GM19438 (cell line): ENCODE data around the gene USH2A.

ENCODE experiments used
- ATAC-seq: cut with Tn5 transposase; IDR thresholded peaks from one replicate; pipeline ENCODE4 v1.9.1; 2021; ENCODE audit warnings: low read depth; ENCODE audit not compliant: unreplicated experiment

USH2A gene

GRCh38 chr1:215987092-215987875 lies 436.0 kb downstream of the USH2A start:
- no peak for ATAC-seq

DNA sequence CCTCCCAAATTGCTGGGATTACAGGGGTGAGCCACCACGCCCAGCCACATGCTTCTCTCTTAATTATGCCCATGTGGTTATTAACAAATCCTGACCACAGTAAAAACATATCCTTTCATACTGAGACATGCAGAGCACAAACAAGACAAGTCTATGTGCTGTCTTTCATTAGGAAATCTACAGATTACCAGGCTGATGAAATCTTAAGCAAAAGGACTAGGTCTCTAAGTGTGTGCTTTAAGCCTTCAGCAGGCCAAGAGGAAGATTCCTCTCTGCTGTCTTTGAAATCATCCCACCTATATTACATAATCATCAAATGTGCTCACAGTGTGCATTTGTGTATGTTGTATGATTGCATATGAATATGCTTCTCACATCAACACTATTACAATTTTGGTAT lies 436.8 kb downstream of the USH2A start:
- ATAC-seq: no peak

DNA sequence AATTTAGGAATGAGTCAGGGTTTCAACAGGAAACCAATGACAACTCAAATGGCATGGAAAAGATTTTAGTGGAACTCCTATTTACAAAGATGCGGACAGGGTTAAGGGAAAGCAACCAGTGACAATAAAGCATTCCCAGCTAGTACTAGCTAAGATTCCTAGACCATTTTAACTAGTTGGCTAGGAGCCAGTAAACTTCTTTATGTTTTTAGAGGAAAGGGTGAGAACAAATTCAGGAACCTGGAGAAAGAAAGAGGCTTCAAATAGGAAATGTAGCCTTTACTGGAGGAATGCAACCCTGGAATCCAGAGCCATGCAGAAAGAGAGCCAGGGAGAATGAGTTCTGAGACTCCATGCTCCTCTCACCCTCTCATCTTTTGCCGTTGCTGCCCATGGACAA lies 439.6 kb downstream of the USH2A start:
- no peak for ATAC-seq

- no peak for ATAC-seq
Observed at GRCh38 chr1:215971793-215972441, 451.3 kb downstream of the USH2A start.

DNA sequence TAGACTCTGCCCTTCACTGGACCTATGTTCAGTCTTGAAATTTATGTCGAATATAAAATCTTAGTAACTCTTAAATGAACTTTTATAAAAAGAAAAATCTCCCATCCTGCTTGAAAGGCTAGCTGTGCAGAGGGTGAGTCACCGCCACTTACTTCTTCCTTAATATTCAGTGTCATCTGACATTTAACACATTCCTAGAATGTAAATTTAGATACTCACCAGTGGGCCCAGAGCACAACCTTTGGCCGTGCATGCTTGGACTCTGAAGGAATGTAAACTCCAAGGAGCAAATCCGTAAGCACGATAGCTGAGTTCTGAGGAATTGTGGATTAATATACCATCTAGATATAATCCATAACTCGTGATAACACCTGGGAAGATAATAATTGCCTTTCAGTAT lies 452.8 kb downstream of the USH2A start:
- ATAC-seq: no peak

DNA sequence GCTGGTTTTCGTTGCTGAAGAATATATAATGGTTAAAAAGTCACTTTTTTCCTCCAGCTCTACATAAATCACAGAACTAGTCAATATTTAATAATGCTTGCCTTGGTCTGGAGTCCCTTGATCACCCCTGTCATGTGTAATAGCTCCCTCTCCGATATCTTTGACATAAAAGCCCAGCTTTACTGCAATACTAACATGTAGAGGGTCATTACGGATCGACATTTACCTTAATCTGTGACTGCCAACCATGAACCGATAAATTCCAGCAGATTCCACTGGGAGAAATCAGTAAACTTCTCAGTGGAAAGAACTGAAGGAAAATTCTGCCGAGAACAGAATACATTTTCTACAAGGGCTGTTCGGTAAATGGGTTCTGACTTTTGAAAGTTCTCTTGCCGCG lies 459.6 kb downstream of the USH2A start:
- ATAC-seq: no peak

GRCh38 chr1:215963040-215963439 lies 460.2 kb downstream of the USH2A start:
- no peak for ATAC-seq

- no peak for ATAC-seq
Observed at GRCh38 chr1:215958841-215959240, 464.4 kb downstream of the USH2A start.

- no peak for ATAC-seq
Observed at GRCh38 chr1:215957663-215958062, 465.6 kb downstream of the USH2A start.

- ATAC-seq: no peak
Observed at GRCh38 chr1:215932558-215932957, 490.7 kb downstream of the USH2A start.

DNA sequence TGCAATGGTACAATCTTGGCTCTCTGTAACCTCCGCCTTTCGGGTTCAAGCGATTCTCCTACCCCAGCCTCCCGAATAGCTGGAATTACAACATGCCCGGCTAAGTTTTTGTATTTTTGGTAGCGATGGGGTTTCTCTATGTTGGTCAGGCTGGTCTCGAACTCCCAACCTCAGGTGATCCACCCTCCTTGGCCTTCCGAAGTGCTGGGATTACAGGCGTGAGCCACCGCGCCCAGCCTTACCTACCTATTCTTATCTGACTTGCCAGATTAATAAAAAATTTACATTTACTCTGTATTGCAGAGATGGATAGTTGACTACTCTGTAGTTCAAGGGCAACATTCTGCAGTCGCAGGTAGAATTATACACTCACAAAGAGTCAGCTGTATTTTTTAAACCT lies 496.6 kb downstream of the USH2A start:
- no peak for ATAC-seq

GRCh38 chr1:215923129-215923824 lies 500.0 kb downstream of the USH2A start:
- no peak for ATAC-seq

- ATAC-seq: no peak
Observed at GRCh38 chr1:215911406-215911968, 511.8 kb downstream of the USH2A start.

- ATAC-seq: no peak
Observed at GRCh38 chr1:215905493-215906115, 517.6 kb downstream of the USH2A start.

- ATAC-seq: no peak
Observed at GRCh38 chr1:215900684-215901083, 522.6 kb downstream of the USH2A start.

DNA sequence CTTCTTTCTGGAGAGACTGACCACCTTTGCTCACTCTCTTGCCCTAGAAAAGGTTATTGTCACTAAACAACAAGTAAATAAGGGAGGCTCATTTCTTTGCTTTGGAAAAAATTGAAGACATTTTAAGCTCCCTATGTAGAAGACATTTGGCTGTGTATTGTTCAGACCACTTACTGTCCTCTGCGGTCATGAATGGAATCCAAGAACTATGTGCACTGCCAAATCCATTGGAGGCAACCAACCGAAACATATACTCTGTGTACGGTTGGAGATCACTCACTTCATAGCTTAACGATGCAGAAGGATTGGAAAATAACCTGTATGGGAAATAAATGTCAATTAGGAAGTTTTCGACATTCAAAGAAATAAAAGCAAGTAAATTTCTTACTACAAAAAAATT lies 523.3 kb downstream of the USH2A start:
- ATAC-seq: no peak

DNA sequence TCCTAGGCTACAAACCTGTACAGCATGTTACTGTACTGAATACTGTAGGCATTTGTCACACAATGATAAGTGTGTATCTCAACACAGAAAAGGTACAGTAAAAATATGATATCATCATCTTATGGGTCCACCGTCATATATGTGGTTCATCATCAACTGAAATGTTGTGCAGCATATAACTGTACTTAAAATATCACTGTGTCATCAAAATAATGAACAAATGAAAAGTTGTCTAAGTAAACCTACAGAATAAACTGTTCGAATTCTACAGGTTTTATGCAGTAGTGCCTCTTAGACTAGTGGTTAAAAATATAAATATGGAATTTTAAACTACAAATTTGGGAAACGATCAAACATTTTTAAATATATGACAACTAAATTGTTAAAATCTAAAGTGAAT lies 527.4 kb downstream of the USH2A start:
- no peak for ATAC-seq

DNA sequence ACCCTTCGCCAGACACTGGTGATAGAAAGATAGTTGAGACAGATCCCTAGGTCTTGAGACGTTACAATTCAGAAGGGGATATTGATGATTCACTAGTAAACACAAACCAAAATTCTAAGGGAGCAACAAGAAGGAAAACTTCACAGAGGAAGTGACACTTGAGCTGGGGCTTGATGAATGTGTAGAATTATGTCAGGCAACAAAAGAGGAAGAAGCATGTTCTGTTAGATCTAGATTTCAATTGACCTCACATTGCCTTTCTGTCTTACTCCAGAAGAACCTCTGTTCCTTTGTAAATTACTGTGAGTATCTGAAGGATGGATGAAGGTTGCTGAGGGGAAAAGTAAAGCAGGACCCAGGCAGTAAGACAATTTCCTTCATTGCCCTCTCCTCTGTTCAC lies 528.0 kb downstream of the USH2A start:
- no peak for ATAC-seq

- no peak for ATAC-seq
Observed at GRCh38 chr1:215894617-215895016, 528.6 kb downstream of the USH2A start.

DNA sequence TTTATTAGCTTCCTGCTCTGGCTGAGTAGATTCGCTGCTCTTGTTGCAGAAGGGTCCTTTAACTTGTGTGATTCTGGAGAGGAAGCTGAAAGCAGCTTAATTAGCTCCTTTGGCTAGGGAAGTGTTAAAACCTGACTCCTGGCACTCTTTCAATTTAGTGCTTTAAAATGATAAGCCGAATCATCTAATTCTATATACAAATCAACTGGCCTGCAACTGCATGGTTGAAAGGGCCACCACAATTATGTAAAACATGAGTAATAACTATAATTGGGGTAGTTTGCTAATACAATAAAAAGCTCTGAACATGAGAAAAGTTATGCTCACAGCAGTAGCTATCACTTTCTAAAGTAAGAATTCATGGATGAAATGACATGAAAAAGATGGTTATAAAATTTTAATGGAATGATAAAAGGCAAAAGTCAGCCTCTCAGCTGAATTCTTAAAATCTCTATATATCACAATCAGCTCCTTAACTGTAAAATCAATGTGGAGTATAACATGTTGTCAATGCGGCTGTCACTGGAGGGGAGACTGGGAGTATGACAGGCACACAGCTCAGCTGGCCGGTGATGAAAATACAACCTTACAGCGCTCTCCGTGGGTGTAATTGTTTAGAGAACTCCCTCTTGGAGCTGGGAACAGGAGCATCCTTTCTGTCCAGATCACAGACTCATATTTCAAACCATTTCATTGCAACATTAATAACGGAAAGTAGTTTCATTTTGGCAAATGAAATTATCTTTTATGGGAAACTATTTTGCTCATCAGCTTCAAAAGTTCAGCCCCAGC lies 531.8 kb downstream of the USH2A start:
- no peak for ATAC-seq
